ENCODE results near the gene ADRA2C.

- TF ChIP-seq CTCF (conservative IDR thresholded peaks at IDR 0.05; ENCODE audit: low read length) (no peak), EZH2phosphoT487 (IDR thresholded peaks at IDR 0.05; ENCODE audit: borderline replicate concordance, low read depth, low read length) (no peak)
Measured at GRCh38 chr4:3799496-3799895, 33.3 kb downstream of the ADRA2C start.

Data from OCI-LY7 (cell line).